NCI-H345 treated with DMSO at 0.1 percent for 48 hours (cell line): ENCODE results near the gene ALKBH6.
"Not testable (repeated sequence)": the region's sequence is repeated elsewhere in the genome, so short reads cannot be mapped to it uniquely, and the experiment has no call there.

Source experiments
- DNase-seq: peaks from one replicate; lab custom pipeline; 2025; ENCODE audit not compliant: unreplicated experiment; lab: John Stamatoyannopoulos, UW

Gene ALKBH6

DNA sequence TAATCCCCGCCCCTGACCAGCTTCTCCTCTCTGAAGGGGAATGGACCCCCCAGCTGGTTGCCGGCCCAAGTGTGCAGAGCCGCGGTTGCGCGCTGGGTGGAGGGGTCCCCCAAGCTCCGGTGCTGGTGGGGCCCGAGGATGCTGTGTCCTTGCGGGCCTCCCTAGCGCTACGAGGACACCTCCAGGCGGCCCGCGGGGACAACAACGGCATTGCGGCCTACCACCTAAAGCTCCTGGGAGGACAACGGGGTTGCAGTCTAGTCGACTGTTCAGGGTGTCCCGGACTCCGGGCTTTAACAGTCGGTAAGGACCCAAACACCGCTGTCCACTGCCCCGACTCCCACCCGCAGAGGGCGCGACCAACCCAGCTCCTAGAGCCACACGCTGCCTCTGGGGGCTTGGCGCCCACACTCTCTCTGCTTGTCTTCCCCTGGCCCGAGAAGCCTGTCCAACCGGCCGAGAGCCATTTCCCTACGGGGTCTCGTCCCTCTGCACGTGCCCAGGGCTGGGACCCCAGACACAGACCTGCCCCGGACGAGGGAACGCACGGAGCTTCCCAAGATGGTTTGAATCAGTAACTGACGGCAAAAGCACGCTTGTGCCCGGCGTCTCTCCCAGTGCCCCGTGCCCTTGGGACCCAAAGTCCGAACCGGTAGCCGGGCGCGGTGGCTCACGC, 20.0 kb downstream of the ALKBH6 start:
- DNase-seq, result no peak

DNA sequence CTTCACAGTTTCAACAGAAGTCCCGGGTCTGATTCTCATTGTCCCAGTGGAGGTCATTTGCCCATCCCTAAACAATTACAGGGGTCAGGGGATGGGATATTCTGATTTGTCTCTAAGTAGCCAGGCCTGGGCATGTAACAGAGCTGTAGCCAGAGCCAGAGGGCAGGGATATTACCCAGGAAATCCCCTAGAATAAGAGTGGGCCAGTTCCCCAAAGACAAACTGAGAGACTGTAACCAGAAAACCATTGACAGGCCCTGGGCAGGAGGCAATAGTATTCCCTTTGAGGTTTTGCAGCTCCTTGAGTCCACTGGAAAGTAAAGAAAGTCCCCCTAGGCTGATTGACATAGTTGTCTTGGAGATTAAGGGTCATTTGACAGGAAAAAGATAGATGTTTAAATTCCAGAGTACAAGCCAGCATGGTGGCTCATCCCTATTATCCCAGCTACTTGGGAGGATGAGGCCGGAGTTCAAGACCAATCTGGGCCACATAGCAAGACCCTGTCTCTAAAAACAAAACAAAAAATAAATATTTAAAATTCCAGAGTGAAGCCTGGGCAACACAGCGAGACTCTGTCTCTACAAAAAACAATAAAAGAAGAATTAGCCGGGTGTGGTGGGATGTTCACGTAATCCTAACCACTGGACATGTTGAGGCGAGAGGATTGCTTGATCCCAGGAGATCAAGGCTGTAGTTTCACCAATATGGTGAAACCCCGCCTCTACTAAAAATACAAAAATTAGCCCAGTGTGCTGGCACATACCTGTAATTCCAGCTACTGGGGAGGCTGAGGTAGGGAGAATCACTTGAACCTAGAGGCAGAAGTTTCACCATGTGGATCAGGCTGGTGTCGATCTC, 20.9 kb downstream of the ALKBH6 start:
- DNase-seq, result no peak

- DNase-seq, result no peak
Observed at GRCh38 chr19:35991731-35992450, 22.1 kb downstream of the ALKBH6 start.

- DNase-seq, result no peak
Observed at GRCh38 chr19:35990771-35991730, 23.0 kb downstream of the ALKBH6 start.

DNA sequence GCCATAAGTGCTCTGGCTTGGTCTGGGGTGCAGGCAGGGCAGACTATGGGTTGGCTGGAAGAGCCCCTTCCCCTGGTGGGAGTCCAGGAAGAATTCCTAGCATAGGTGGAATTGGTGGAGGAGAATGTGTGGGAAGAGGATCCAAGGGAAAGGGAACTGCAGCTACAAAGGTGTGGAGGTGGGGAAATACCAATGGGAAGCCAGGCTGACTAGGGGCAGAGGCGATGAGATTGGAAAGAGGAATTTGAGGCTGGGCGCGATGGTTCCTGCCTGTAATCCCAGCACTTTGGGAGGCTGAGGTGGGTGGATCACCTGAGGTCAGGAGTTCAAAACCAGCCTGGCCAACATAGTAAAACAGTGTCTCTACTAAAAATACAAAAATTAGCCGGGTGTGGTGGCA, 23.9 kb downstream of the ALKBH6 start:
- DNase-seq, result no peak

GRCh38 chr19:35988824-35989223, 25.2 kb downstream of the ALKBH6 start:
- DNase-seq, result no peak

- no peak for DNase-seq
Observed at GRCh38 chr19:35987571-35987896, 26.5 kb downstream of the ALKBH6 start.

DNA sequence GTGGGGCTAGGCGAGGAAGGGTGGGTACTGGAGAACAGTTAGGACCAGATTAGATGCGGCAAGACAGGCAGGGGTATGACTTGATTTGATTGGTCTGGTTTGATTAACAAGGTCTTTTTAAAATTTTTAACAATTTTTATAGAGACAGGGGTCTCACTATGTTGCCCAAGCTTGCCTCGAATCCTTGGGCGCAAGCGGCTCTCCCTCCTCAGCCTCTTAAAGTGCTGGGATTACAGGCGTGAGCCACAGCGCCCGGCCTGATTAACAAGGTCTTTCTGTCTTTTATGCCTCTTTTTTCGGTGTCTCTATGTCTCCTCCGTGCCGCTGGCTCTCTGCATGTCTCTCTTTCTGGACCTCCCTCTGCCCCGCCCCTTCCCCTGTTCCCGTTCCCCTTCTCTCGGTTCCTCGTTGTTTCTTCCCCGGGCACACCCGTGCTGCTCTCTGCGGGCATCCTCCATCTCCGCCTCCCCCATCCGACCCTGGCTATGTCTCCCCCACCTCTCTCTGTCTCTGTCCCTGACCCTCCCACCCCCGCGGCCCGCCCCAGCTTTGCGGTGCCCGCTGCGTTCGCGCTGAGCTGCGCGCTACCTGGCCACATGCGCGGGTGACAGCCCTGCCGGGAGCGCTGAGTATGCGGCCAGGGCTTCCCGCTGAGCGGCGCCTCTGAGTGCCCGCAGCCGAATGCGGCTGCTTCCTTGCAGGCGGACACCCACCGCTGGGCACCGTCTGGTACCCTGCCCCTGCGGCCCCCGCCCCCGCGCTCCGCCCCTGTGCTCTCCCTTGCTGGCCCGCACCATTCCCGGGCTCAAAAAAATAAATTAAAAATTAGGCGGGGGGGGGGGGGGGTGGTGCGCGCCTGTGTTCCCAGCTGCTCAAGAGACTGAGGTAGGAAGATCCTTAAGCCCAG, 27.1 kb downstream of the ALKBH6 start:
- peak; percentile 86 for DNase-seq

DNA sequence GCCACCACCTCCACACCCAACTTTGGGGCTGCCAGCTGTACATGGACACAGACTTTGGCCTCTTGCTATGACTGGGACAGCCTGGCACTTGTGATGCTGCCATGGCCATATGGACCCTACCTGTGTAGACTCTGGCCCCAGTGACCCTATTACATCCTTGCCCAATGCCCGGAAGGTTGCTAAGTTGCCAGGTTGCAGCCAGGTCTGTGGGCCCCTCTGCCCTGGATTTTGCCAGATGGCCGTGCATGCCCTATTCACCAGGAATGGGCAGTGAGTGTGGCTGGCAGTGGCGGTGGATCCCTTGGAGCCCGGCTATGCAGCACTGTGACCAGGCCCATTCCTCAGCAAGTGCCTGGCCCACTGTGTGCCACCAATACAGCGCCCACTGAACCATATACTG, 27.9 kb downstream of the ALKBH6 start:
- DNase-seq, result no peak

DNA sequence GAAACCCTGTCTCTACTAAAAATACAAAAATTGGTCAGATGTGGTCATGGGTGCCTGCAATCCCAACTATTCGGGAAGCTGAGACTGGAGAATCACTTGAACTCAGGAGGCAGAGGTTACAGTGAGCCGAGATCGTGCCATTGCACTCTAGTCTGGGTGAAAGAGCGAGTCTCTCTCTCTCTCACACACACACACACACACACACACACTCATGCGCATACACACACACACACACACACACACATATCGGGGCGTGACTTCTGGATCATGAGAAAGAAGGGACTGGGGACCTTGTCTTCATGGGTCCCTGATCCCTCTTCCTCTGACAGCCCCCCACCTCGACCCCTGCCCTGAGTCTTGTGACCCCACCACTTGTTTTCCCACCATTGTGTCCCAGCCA, 30.8 kb downstream of the ALKBH6 start:
- no peak for DNase-seq

GRCh38 chr19:35980997-35981396, 33.0 kb downstream of the ALKBH6 start:
- DNase-seq, result not testable (repeated sequence)

DNA sequence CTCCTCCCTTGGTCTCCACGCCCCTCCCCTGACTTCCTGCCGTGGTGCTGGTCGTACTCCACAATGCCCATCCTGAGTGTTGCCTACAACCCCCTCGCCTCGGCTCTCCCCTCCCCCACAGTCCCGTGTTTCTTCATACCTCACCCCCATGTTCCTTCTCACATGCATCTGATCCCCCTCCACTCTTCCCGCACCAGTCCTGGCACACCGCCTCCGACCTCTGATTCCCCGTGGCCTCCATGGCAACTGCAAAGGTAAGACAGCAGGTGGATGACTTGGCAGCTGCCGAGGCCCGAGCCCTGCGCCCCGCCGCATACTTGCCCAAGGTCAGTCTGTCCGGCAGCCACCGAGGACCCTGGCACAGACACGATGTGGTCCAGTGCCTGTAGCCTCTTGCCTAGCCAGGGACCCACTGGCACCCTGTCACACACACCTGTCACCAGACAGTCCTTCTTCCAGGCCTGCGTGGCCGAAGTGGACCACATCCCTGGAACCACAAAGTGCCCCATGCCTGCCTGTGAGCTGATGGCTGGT, 35.1 kb downstream of the ALKBH6 start:
- DNase-seq, result no peak

DNA sequence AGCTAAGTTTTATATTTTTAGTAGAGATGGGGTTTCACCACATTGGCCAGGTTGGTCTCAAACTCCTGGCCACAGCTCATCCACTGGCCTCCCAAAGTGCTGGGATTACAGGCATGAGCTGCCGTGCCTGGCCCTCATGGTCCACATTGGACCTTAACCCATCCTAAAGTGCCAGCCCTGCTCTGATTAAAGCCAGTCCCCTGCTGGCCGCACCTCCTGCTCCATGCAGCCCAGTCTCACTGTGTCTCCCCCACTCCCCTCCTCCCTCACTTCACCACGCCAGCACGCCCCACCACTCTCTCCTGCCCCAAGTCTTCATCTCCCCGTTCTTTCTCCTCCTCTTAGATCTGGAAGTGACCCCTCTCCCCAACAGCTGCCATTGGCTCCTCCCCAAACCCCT, 35.7 kb downstream of the ALKBH6 start:
- DNase-seq, result no peak

GRCh38 chr19:35977446-35978222, 36.4 kb downstream of the ALKBH6 start:
- DNase-seq, result no peak

GRCh38 chr19:35975608-35976214, 38.3 kb downstream of the ALKBH6 start:
- DNase-seq, result no peak

DNA sequence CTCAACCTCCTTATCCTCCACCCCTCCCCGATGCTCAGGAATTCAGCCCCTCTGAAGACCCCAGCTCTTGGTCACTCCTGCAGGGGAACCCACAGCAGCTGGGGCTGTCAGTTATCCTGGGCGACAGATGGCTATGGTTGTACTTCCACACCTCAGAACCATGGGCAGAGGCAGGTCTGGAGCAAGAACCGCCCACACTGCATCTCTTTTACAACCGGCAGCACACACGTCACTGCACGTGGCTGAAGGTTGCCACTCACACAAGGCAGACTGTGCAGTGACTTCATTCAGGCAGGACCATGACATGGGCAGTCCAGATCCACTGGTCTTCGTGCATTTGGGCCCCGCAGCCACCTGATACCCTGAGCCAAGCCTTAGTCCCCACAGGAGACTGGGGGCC, 40.5 kb downstream of the ALKBH6 start:
- no peak for DNase-seq

GRCh38 chr19:35966771-35967170, 47.2 kb downstream of the ALKBH6 start:
- DNase-seq, result no peak

- no peak for DNase-seq
Observed at GRCh38 chr19:35963514-35963913, 50.5 kb downstream of the ALKBH6 start.
